Measurements from ENCODE around the gene PID1.

PID1 gene

GRCh38 chr2:229033816-229034215 lies 237.3 kb downstream of the PID1 start:
- H3K4me3 ChIP-seq (ENCODE audit: low read depth, low read length) = no peak overlapping the region
- TF ChIP-seq CTCF (IDR thresholded peaks at IDR 0.05; ENCODE audit: control insufficient read depth, extremely low read depth, insufficient read depth) = no peak
- no peak for DNase-seq (ENCODE audit: low read depth)

DNA sequence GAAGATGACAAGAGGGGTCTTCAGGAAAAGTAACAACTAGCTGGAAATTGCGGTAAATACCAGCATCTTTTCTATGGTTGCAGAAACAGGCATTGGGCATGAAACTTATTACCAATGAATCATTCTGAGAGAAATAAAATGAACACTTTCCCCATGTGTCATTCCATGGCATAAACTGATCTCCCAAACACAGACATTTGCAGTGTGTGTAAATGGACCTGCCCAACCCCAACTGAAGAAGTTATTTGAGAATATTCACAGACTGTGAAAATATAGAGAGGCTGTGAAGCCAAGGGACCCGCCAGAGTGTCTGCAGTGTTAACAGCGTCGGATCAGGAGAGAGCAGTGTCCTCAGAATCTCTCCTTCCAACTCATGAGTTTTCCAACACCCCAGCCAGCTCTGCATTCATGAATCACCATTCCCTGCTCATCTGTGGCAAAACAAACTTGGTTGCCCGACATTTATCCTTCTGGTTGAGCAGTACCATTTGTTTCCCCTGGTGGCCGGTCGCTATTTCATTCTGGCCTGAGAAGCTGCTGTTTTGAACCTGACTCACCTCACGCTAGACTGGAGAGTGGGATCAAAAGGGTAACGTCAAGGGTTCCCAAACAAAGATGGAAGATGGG lies 238.4 kb downstream of the PID1 start:
- H3K4me3 ChIP-seq (ENCODE audit: low read depth, low read length) = no peak overlapping the region
- no peak for TF ChIP-seq CTCF (IDR thresholded peaks at IDR 0.05; ENCODE audit: control insufficient read depth, extremely low read depth, insufficient read depth)
- DNase-seq (ENCODE audit: low read depth) = no peak

DNA sequence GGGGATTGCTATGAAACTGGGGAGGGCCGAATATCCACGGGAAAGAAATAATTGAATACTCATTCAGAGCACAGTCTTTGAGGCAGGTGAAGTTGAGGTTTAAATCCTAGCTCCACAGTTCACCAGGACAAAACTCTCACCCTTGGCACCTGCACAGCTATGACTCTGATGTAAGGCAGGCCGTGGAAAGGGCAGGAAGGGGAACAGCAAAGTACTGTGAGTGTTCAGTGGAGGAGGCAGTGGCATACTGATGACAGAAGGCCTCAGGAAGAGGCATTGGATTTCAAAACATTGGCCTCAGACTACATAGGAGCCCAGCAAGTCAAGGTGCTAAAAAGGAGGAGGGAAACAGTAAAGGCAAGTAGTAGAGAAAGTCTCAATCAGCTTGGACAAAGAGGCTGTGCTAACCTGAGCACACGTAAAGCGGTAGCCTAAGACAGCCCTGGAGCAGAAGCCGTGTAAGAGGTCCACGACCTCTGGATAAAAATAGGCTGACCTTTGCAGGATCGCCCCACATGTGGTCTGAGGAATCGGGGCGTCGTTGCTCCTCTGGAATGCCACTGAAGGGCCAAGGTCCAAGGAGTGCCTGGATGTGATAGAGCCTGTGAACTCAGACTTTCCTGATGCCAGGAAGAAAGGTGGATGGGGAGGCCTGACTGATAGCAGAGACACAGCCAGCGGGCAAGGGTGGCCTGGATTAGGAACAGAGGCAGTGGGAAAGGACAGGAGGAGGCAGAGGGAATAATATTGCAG lies 243.6 kb downstream of the PID1 start:
- no peak for DNase-seq (ENCODE audit: low read depth)
- H3K4me3 ChIP-seq (ENCODE audit: low read depth, low read length) = no peak overlapping the region
- TF ChIP-seq CTCF (IDR thresholded peaks at IDR 0.05; ENCODE audit: control insufficient read depth, extremely low read depth, insufficient read depth) = no peak

DNA sequence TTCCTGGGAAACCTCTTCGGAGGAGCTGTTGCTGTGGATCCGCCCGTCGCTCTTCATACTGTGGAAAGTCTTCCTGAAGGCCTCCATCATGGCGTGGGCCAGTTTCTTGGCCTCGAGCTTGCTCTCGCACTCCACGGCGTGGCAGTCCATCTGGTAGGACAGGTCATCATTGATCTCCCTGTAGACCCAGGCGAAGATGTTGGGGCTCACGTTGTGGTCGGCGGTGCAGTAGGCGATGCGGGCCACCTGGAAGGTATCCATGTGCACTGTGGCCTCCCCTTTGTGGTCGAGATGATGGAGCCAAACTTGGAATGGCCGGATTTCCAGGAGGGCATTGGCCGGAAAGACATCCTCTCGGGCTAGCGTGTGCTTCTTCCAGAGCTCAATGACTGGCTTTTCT lies 245.4 kb downstream of the PID1 start:
- no peak for TF ChIP-seq CTCF (IDR thresholded peaks at IDR 0.05; ENCODE audit: control insufficient read depth, extremely low read depth, insufficient read depth)
- no peak for DNase-seq (ENCODE audit: low read depth)
- no peak overlapping the region for H3K4me3 ChIP-seq (ENCODE audit: low read depth, low read length)

DNA sequence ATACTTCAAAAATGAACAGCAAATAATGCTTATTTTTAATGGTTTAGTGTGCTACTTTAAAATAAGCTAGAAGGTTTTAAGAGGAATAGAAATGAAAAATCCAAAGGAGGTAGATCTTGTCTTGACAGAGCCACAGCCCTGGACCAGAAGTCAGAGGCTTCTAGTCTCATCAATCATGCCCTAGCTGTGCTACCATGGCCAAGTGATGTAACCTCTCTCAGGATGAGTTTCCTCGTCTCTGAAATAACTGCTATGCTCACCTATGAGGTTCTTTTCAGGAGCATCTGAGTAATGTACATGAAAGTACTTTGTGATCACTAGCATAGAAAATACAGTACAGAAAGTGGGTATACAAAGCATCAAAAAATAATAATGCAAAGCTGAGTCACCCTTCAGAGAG lies 248.4 kb downstream of the PID1 start:
- H3K4me3 ChIP-seq (ENCODE audit: low read depth, low read length) = no peak overlapping the region
- DNase-seq (ENCODE audit: low read depth) = no peak
- TF ChIP-seq CTCF (IDR thresholded peaks at IDR 0.05; ENCODE audit: control insufficient read depth, extremely low read depth, insufficient read depth) = no peak

GRCh38 chr2:229022071-229022470 lies 249.0 kb downstream of the PID1 start:
- no peak for TF ChIP-seq CTCF (IDR thresholded peaks at IDR 0.05; ENCODE audit: control insufficient read depth, extremely low read depth, insufficient read depth)
- DNase-seq (ENCODE audit: low read depth) = no peak
- H3K4me3 ChIP-seq (ENCODE audit: low read depth, low read length) = no peak overlapping the region

All from LNCaP clone FGC (cell line).